ENCODE results near the gene GNG7. TPM values are rescaled to one million over a fixed set of nuclear protein-coding genes. Genes with fewer than 3 reads are reported as not detected.

The GNG7 gene
- polyA plus RNA-seq, 1 of the 3 experiments (the other 2 are of a cell fraction), result 2.2 TPM

DNA sequence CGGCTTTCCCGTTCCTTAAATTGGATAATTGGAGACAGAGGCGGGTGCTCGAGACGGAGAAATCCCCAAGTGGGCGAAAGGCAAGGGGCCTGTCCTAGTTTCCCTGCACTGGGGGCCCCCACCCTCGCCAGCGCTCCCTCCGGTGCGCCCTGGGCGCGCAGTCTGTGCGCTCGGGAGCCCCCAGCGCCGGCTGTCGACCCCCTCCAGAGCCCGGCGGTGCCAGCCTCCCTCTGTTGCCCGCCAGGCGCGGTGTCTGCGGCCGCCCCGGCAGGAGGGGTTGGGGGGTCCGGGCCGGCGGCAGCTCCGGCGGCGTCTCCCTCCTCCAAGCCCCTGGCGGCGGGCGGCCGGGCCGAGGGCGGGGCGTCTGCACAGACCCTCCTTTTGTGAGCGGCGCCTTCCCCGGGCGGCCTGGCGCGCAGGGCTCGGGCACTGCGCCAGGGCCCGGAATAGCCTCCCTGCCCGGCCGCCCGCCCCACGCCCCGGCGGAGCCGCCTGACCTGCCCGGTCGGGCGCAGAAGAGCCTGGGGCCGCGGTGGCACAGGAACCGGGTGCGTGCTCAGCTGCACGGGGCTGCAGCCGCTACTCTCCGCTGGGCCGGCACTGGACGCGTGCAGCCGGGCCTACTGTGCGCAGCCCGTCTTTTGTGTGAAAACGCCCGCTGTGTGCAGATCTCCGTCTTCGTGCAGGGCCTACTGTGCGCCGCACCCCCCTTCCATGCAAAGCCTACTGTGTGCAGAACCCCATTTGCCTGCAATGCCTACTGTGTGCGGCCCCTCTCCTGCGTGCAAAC lies 213.4 kb downstream of the GNG7 start:
- no peaks in the 10 kb centered on the region for H3K9me3 ChIP-seq
- peak overlapping the region; percentile 74 for H3K4me2 ChIP-seq
- H2AFZ ChIP-seq (ENCODE audit: low read depth), result no peak overlapping the region
- H3K27ac ChIP-seq (ENCODE audit: low read depth in 2 of 2, low read length in 1 of 2), result no peak overlapping the region
- ChIA-PET CTCF (interaction anchor here (0.6 to 1.9 kb wide), 4 partner anchors 9 to 91 kb away, joined by 3 to 14 read pairs (median 4); no protein-coding TSS in a partner anchor), POLR2A (no interaction called here)
- no peaks in the 10 kb centered on the region for H3K27me3 ChIP-seq (ENCODE audit: insufficient read depth)
- DNase-seq, result peak; percentile 92
- H3K79me2 ChIP-seq (ENCODE audit: insufficient read depth), result no peaks in the 10 kb centered on the region
- no peaks in the 10 kb centered on the region for H4K20me1 ChIP-seq (ENCODE audit: insufficient read depth)
- H3K4me3 ChIP-seq (ENCODE audit: low read depth in 2 of 2, low read length in 1 of 2), result peak overlapping the region; percentile 42 to 52
- TF ChIP-seq MXI1 (IDR thresholded peaks at IDR 0.05; ENCODE audit: low read depth, low read length) (0 out of 2 replicates have a peak, but pooled peaks have one; percentile 16), NRF1 (IDR thresholded peaks at IDR 0.05; ENCODE audit: low read depth, low read length) (no peak), NFIC (IDR thresholded peaks at IDR 0.05; ENCODE audit: borderline replicate concordance) (peak; percentile 67)
- peak overlapping the region; percentile 39; the same call in 1 of the 2 replicates for H3K9ac ChIP-seq
- WGBS (ENCODE audit: low lambda C conversion rate), result 7% methylated on average over 11 of the region's 78 CpGs
- H3K4me1 ChIP-seq (ENCODE audit: control insufficient read depth in 1 of 2, insufficient read depth in 2 of 2, low read depth in 1 of 2, low read length in 1 of 2), result peaks cover 9 to 16% of the 10 kb centered on the region in 2 experiments; a peak in 3 of 4 replicates
- H3F3A ChIP-seq (replicated peaks; ENCODE audit: insufficient read depth), result peaks cover 34% of the 10 kb centered on the region
- no peaks in the 10 kb centered on the region for H3K9me2 ChIP-seq
- no peaks in the 10 kb centered on the region for H3K36me3 ChIP-seq (replicated peaks in 1 of 2; ENCODE audit: control insufficient read depth in 1 of 2, insufficient read depth in 2 of 2, low read length in 1 of 2)

DNA sequence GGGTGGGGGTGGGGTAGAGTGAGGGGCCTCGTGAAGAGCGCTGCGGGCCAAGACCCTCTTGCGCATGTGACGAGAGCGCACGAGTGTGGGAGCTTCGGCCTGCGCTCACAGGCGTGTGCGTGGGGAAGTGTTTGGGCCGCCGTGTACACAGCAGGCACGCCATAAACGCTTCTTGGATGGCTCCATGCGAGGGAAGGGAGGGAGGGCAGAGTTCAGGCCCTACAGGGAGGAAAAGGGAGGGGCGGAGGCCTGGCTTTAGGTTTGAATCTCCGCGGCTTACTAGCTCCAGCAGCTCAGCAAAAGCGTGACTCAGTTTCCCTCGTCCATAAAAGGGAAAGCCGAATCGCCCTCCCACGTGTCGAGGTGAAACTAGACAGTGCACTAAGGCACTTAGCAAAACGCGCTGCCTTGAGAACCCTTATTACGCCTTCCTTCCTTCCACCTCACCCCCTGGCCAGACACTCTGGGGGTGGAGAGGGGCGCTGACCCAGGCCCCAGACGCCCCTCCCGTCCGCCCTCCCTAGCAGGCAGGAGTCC lies 214.0 kb downstream of the GNG7 start:
- no peaks in the 10 kb centered on the region for H3K36me3 ChIP-seq (replicated peaks in 1 of 2; ENCODE audit: control insufficient read depth in 1 of 2, insufficient read depth in 2 of 2, low read length in 1 of 2)
- H3K4me1 ChIP-seq (ENCODE audit: control insufficient read depth in 1 of 2, insufficient read depth in 2 of 2, low read depth in 1 of 2, low read length in 1 of 2), result peaks cover 6 to 15% of the 10 kb centered on the region in 2 experiments; a peak in 3 of 4 replicates
- 42% methylated on average over 20 of the region's 32 CpGs for WGBS (ENCODE audit: low lambda C conversion rate)
- no peaks in the 10 kb centered on the region for H4K20me1 ChIP-seq (ENCODE audit: insufficient read depth)
- peaks cover 28% of the 10 kb centered on the region for H3F3A ChIP-seq (replicated peaks; ENCODE audit: insufficient read depth)
- peak overlapping the region; percentile 74 for H3K4me2 ChIP-seq
- TF ChIP-seq ELF1 (IDR thresholded peaks at IDR 0.05), result no peak
- TF ChIP-seq, protein P1, sequence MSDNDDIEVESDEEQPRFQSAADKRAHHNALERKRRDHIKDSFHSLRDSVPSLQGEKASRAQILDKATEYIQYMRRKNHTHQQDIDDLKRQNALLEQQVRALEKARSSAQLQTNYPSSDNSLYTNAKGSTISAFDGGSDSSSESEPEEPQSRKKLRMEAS (IDR thresholded peaks at IDR 0.05; ENCODE audit: low read depth), result 0 out of 2 replicates have a peak, but pooled peaks have one; percentile 15
- no peak for DNase-seq
- H3K9me3 ChIP-seq, result no peaks in the 10 kb centered on the region
- ChIA-PET POLR2A (no interaction called here), CTCF (interaction anchor here (0.6 to 1.9 kb wide), 5 partner anchors 8 to 149 kb away, joined by 3 to 14 read pairs (median 3); partner anchors contain the start of gene GADD45B)
- H2AFZ ChIP-seq (ENCODE audit: low read depth), result no peak overlapping the region
- H3K27me3 ChIP-seq (ENCODE audit: insufficient read depth), result no peaks in the 10 kb centered on the region
- peak overlapping the region; percentile 42 to 52 for H3K4me3 ChIP-seq (ENCODE audit: low read depth in 2 of 2, low read length in 1 of 2)
- H3K27ac ChIP-seq (ENCODE audit: low read depth in 2 of 2, low read length in 1 of 2), result no peak overlapping the region
- no peaks in the 10 kb centered on the region for H3K9me2 ChIP-seq
- peak overlapping the region; percentile 39; the same call in 1 of the 2 replicates for H3K9ac ChIP-seq
- H3K79me2 ChIP-seq (ENCODE audit: insufficient read depth), result no peaks in the 10 kb centered on the region

DNA sequence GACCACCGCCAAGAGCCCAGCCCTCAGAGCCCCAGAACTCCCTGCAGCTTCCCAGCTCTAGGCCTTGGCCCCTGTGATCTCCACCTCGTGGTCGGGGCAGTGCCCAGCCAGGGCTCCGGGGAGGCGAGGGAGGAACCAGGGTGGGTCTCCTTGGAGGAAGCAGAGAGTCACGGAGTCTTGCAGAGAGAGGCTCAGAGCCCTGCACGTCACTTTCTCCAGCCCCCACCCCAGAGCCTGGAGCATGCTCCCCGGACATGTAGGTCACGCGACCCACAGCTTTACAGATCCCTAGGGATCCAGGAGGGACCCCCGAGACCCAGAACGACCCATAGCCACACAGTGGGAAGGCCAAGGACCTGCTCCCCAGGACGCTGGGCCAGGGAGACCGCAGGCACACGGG lies 214.7 kb downstream of the GNG7 start:
- CTCF ChIA-PET, result interaction anchor here (0.6 to 1.9 kb wide), 6 partner anchors 7 to 149 kb away, joined by 3 to 14 read pairs (median 3); partner anchors contain the start of gene GADD45B
- Histone ChIP-seq H3K4me1 (ENCODE audit: control insufficient read depth in 1 of 2, insufficient read depth in 2 of 2, low read depth in 1 of 2, low read length in 1 of 2) (peaks cover 6 to 12% of the 10 kb centered on the region in 2 experiments; a peak in 3 of 4 replicates), H3K9me2 (no peaks in the 10 kb centered on the region), H3K36me3 (replicated peaks in 1 of 2; ENCODE audit: control insufficient read depth in 1 of 2, insufficient read depth in 2 of 2, low read length in 1 of 2) (no peaks in the 10 kb centered on the region), H2AFZ (ENCODE audit: low read depth) (no peak overlapping the region), H3K4me3 (ENCODE audit: low read depth in 2 of 2, low read length in 1 of 2) (no peak overlapping the region), H3K79me2 (ENCODE audit: insufficient read depth) (no peaks in the 10 kb centered on the region), H3K9me3 (peaks cover 5% of the 10 kb centered on the region; the same call in 1 of the 2 replicates), H3F3A (replicated peaks; ENCODE audit: insufficient read depth) (peaks cover 27% of the 10 kb centered on the region), H3K27ac (ENCODE audit: low read depth in 2 of 2, low read length in 1 of 2) (no peak overlapping the region), H3K27me3 (ENCODE audit: insufficient read depth) (no peaks in the 10 kb centered on the region), H3K4me2 (no peak overlapping the region), H3K9ac (no peak overlapping the region), H4K20me1 (ENCODE audit: insufficient read depth) (no peaks in the 10 kb centered on the region)
- POLR2A ChIA-PET, result no interaction called here
- 44% methylated on average over 4 of the region's 15 CpGs for WGBS (ENCODE audit: low lambda C conversion rate)
- no peak for DNase-seq
- TF ChIP-seq EP300 (IDR thresholded peaks at IDR 0.05; ENCODE audit: borderline replicate concordance in 1 of 2, low read depth in 1 of 2, low read length in 1 of 2) (no peak), POLR2AphosphoS5 (IDR thresholded peaks at IDR 0.05; ENCODE audit: low read depth, low read length) (no peak), ELF1 (IDR thresholded peaks at IDR 0.05) (no peak), FOXM1 (IDR thresholded peaks at IDR 0.05; ENCODE audit: low read depth) (no peak), RFX5 (IDR thresholded peaks at IDR 0.05; ENCODE audit: low read length) (no peak), TCF12 (IDR thresholded peaks at IDR 0.05) (no peak), EZH2phosphoT487 (IDR thresholded peaks at IDR 0.05; ENCODE audit: borderline replicate concordance, low read depth) (no peak), RAD21 (IDR thresholded peaks at IDR 0.05; ENCODE audit: low read length) (no peak), RXRA (IDR thresholded peaks at IDR 0.05; ENCODE audit: borderline replicate concordance, low read depth) (no peak)
- TF ChIP-seq, protein P2, sequence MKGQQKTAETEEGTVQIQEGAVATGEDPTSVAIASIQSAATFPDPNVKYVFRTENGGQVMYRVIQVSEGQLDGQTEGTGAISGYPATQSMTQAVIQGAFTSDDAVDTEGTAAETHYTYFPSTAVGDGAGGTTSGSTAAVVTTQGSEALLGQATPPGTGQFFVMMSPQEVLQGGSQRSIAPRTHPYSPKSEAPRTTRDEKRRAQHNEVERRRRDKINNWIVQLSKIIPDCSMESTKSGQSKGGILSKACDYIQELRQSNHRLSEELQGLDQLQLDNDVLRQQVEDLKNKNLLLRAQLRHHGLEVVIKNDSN (IDR thresholded peaks at IDR 0.05; ENCODE audit: borderline replicate concordance, low read depth), result no peak
- TF ChIP-seq, protein P3, sequence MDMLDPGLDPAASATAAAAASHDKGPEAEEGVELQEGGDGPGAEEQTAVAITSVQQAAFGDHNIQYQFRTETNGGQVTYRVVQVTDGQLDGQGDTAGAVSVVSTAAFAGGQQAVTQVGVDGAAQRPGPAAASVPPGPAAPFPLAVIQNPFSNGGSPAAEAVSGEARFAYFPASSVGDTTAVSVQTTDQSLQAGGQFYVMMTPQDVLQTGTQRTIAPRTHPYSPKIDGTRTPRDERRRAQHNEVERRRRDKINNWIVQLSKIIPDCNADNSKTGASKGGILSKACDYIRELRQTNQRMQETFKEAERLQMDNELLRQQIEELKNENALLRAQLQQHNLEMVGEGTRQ (IDR thresholded peaks at IDR 0.05; ENCODE audit: borderline replicate concordance, low read depth, low read length), result no peak
- TF ChIP-seq, protein P4, sequence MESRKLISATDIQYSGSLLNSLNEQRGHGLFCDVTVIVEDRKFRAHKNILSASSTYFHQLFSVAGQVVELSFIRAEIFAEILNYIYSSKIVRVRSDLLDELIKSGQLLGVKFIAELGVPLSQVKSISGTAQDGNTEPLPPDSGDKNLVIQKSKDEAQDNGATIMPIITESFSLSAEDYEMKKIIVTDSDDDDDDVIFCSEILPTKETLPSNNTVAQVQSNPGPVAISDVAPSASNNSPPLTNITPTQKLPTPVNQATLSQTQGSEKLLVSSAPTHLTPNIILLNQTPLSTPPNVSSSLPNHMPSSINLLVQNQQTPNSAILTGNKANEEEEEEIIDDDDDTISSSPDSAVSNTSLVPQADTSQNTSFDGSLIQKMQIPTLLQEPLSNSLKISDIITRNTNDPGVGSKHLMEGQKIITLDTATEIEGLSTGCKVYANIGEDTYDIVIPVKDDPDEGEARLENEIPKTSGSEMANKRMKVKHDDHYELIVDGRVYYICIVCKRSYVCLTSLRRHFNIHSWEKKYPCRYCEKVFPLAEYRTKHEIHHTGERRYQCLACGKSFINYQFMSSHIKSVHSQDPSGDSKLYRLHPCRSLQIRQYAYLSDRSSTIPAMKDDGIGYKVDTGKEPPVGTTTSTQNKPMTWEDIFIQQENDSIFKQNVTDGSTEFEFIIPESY (IDR thresholded peaks at IDR 0.05; ENCODE audit: borderline replicate concordance, low read depth), result no peak
